ENCODE results near the gene ARHGEF7. TPM values are rescaled to one million over a fixed set of nuclear protein-coding genes. Genes with fewer than 3 reads are reported as not detected.

The ARHGEF7 gene
- total RNA-seq, 1 donor from 2014 or later = 86.5 TPM

DNA sequence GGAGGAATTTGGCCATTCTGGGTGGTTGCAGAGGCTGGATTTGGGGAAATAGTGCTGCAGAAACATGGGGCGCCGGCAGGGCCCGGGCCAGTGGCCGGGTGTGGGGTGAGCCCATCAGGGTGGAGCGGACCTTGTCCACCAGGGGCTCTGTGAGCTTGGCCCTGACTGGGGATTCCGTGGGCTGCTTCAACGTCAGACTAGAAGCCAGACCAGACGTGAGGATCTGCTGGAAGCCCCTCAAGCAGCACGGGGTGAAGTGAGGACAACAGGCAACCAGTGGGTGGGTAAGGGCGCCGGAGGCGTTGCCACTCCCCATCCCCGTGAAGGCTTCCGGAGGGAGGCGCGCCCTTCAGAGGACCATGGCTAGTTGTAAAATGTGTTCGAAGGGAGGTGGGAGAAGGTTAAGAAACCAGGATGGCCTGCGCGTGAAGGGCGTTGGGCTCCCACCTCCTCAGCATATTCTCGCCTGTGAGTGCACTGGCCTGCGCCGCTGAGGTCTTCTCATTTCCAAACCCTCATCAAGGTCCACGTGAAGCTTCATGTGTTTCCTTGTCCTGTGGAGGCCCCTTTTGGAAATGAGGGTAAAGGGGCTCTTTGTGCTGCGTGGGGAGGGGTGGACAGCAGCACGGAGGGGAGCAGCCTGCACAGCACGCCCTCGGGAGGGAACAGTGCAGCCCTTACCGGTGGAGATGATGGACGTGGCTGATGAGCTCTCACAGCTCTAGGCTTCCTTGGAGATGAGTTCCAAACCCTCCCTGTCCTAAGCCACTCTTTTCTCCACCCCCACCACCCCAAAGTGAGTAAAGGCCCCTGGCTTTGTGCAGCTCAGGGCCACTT lies 213.7 kb downstream of the ARHGEF7 start:
- no peak for TF ChIP-seq CTCF (IDR thresholded peaks at IDR 0.05; ENCODE audit: unreplicated experiment)
- no peak for DNase-seq (ENCODE audit: low spot score, unreplicated experiment)

DNA sequence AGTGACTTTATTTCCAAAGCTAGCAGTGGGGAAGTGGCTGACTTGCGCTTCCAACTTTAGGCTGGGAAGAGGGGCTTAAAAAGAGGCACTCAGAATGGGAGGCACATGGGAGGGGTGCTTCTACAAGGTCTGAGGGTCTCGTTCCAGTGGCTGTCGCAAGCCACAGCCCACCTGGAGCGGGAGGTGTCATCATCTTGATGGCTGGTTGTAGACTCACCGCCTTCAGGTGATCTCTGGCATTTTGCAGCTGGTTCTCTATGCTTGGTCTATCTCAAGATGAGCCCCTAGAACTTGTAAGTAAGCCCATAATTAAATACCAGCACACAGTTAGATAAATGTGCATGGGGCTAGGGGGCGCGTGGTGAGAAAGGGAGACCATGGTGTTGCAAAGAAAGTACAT lies 214.5 kb downstream of the ARHGEF7 start:
- H3K4me1 Mint-ChIP-seq (ENCODE audit: low read depth) = no peaks in the 10 kb centered on the region
- H3K9me3 Mint-ChIP-seq (ENCODE audit: low read depth) = peaks cover 4% of the 10 kb centered on the region
- H3K27ac Mint-ChIP-seq = no peak overlapping the region
- H3K27me3 Mint-ChIP-seq = no peaks in the 10 kb centered on the region
- TF ChIP-seq CTCF (IDR thresholded peaks at IDR 0.05; ENCODE audit: unreplicated experiment) = no peak
- H3K36me3 Mint-ChIP-seq (ENCODE audit: insufficient read depth) = peaks cover 2% of the 10 kb centered on the region
- no peak for DNase-seq (ENCODE audit: low spot score, unreplicated experiment)
- no peak overlapping the region for H3K4me3 Mint-ChIP-seq (ENCODE audit: low read depth)

More for the DNA sequence above, 213.7 kb downstream of the ARHGEF7 start:
- H3K4me3 Mint-ChIP-seq (ENCODE audit: low read depth) = no peak overlapping the region
- H3K36me3 Mint-ChIP-seq (ENCODE audit: insufficient read depth) = no peaks in the 10 kb centered on the region
- H3K27ac Mint-ChIP-seq = no peak overlapping the region
- H3K4me1 Mint-ChIP-seq (ENCODE audit: low read depth) = no peaks in the 10 kb centered on the region
- H3K27me3 Mint-ChIP-seq = no peaks in the 10 kb centered on the region
- H3K9me3 Mint-ChIP-seq (ENCODE audit: low read depth) = no peaks in the 10 kb centered on the region

GRCh38 chr13:111330066-111330610 lies 215.0 kb downstream of the ARHGEF7 start:
- no peak for DNase-seq (ENCODE audit: low spot score, unreplicated experiment)
- H3K4me3 Mint-ChIP-seq (ENCODE audit: low read depth) = no peak overlapping the region
- H3K27me3 Mint-ChIP-seq = no peaks in the 10 kb centered on the region
- no peak overlapping the region for H3K27ac Mint-ChIP-seq
- TF ChIP-seq CTCF (IDR thresholded peaks at IDR 0.05; ENCODE audit: unreplicated experiment) = no peak
- H3K9me3 Mint-ChIP-seq (ENCODE audit: low read depth) = peaks cover 4% of the 10 kb centered on the region
- no peaks in the 10 kb centered on the region for H3K4me1 Mint-ChIP-seq (ENCODE audit: low read depth)
- H3K36me3 Mint-ChIP-seq (ENCODE audit: insufficient read depth) = peaks cover 2% of the 10 kb centered on the region

GRCh38 chr13:111335298-111335697 lies 220.2 kb downstream of the ARHGEF7 start:
- H3K4me1 Mint-ChIP-seq (ENCODE audit: low read depth) = no peaks in the 10 kb centered on the region
- H3K27me3 Mint-ChIP-seq = no peaks in the 10 kb centered on the region
- no peak overlapping the region for H3K4me3 Mint-ChIP-seq (ENCODE audit: low read depth)
- H3K27ac Mint-ChIP-seq = no peak overlapping the region
- no peak for TF ChIP-seq CTCF (IDR thresholded peaks at IDR 0.05; ENCODE audit: unreplicated experiment)
- peaks cover 7% of the 10 kb centered on the region for H3K36me3 Mint-ChIP-seq (ENCODE audit: insufficient read depth)
- DNase-seq (ENCODE audit: low spot score, unreplicated experiment) = no peak
- H3K9me3 Mint-ChIP-seq (ENCODE audit: low read depth) = peaks cover 4% of the 10 kb centered on the region

- H3K36me3 Mint-ChIP-seq (ENCODE audit: insufficient read depth) = peaks cover 7% of the 10 kb centered on the region
- H3K4me1 Mint-ChIP-seq (ENCODE audit: low read depth) = no peaks in the 10 kb centered on the region
- TF ChIP-seq CTCF (IDR thresholded peaks at IDR 0.05; ENCODE audit: unreplicated experiment) = no peak
- H3K9me3 Mint-ChIP-seq (ENCODE audit: low read depth) = peaks cover 4% of the 10 kb centered on the region
- no peak overlapping the region for H3K27ac Mint-ChIP-seq
- DNase-seq (ENCODE audit: low spot score, unreplicated experiment) = no peak
- no peak overlapping the region for H3K4me3 Mint-ChIP-seq (ENCODE audit: low read depth)
- H3K27me3 Mint-ChIP-seq = no peaks in the 10 kb centered on the region
Measured at GRCh38 chr13:111336666-111337065, 221.6 kb downstream of the ARHGEF7 start.

Data from progenitor cell of endocrine pancreas (in vitro differentiated cells).